T-cell (primary cell): ENCODE results near the gene C1QL1. TPM values are rescaled to one million over a fixed set of nuclear protein-coding genes. Genes with fewer than 3 reads are reported as not detected.

Experiments
- ATAC-seq, 4 experiments: fragments of 200-7000 bp in 3 of 4; fragments of 150-1000 bp in 1 of 4; cut with Tn5 transposase; replicated peaks in 1 of 4; 1 replicate in 3 of 4; 2 replicates in 1 of 4; pipeline ENCODE4 v1.10.0; 2021; ENCODE audit warnings: moderate library complexity in 3 of 4, mild to moderate bottlenecking in 2 of 4, moderate number of reproducible peaks in 1 of 4
- CTCF ChIA-PET, 2 donors: fragments of 300-600 bp; sonication (Branson Sonifier 250); formaldehyde crosslinking; loops; one replicate each; lab custom pipeline; 2022; ENCODE audit warnings: antibody characterized with exemption in 2 of 2; lab: Charles Lee
- POLR2A ChIA-PET, 2 donors: fragments of 300-600 bp; sonication (Branson Sonifier 250); formaldehyde crosslinking; loops; one replicate each; lab custom pipeline; 2022; ENCODE audit warnings: antibody characterized with exemption in 2 of 2; lab: Charles Lee
- DNase-seq, 35 experiments: peaks; one replicate each; pipeline versions ENCODE4 v3.0.0 to v3.0.0-alpha.2; 2013 to 2023
- H3K27ac ChIP-seq: one replicate; pipeline ENCODE4 v1.5.1; 2013; ENCODE audit warnings: low read length
- H3K27me3 ChIP-seq, 2 experiments: replicated peaks in 1 of 2; 1 replicate in 1 of 2; 2 replicates in 1 of 2; pipeline versions ENCODE4 v1.6.1 to v1.7.0; 2013; ENCODE audit warnings: low read length in 1 of 2, mixed read lengths in 1 of 2; ENCODE audit not compliant: control insufficient read depth in 2 of 2, insufficient read depth in 2 of 2; ENCODE audit errors: extremely low read depth in 1 of 2
- H3K36me3 ChIP-seq, 2 donors: 1 replicate in 1 of 2; 2 replicates in 1 of 2; pipeline versions ENCODE4 v1.6.1 to v1.7.0; 2013; ENCODE audit warnings: low read length in 1 of 2; ENCODE audit not compliant: control insufficient read depth in 2 of 2, insufficient read depth in 1 of 2; ENCODE audit errors: extremely low read depth in 1 of 2
- H3K4me1 ChIP-seq, 2 experiments: 1 replicate in 1 of 2; 2 replicates in 1 of 2; pipeline versions ENCODE4 v1.6.1 to v1.7.0; 2013; ENCODE audit warnings: low read length in 2 of 2, mixed read lengths in 1 of 2; ENCODE audit not compliant: insufficient read depth in 2 of 2, control insufficient read depth in 1 of 2; ENCODE audit errors: extremely low read depth in 1 of 2
- H3K4me3 ChIP-seq, 2 donors: 1 replicate in 1 of 2; 2 replicates in 1 of 2; pipeline versions ENCODE4 v1.5.1 to v1.7.0; 2013; ENCODE audit warnings: mild to moderate bottlenecking in 2 of 2, low read length in 1 of 2, moderate library complexity in 1 of 2; ENCODE audit not compliant: control insufficient read depth in 1 of 2; ENCODE audit errors: extremely low read depth in 1 of 2
- H3K9me3 ChIP-seq: 2 replicates; pipeline ENCODE4 v1.7.0; 2013
- H3K27ac Mint-ChIP-seq, 2 donors: one replicate each; pipeline ENCODE4 v1.8.0; 2020 to 2021; ENCODE audit warnings: mild to moderate bottlenecking in 2 of 2, mixed read lengths in 2 of 2
- H3K27me3 Mint-ChIP-seq, 2 donors: one replicate each; pipeline ENCODE4 v1.8.0; 2021 to 2022; ENCODE audit warnings: mixed read lengths in 2 of 2
- H3K36me3 Mint-ChIP-seq: one replicate; pipeline ENCODE4 v1.8.0; 2021; ENCODE audit warnings: mixed read lengths
- H3K4me1 Mint-ChIP-seq, 3 donors: one replicate each; pipeline ENCODE4 v1.8.0; 2020 to 2022; ENCODE audit warnings: mixed read lengths in 3 of 3, mild to moderate bottlenecking in 1 of 3
- H3K4me3 Mint-ChIP-seq, 3 donors: one replicate each; pipeline ENCODE4 v1.8.0; 2020 to 2022; ENCODE audit warnings: mild to moderate bottlenecking in 3 of 3, mixed read lengths in 3 of 3, moderate library complexity in 3 of 3
- H3K9me3 Mint-ChIP-seq, 3 donors: one replicate each; pipeline ENCODE4 v1.8.0; 2020 to 2022; ENCODE audit warnings: mixed read lengths in 3 of 3
- WGBS: methylation state at CpG from one replicate; pipeline ENCODE4 v1.1.5; 2013; ENCODE audit warnings: missing lambda C conversion rate; ENCODE audit not compliant: insufficient coverage; 5-methylcytosine and 5-hydroxymethylcytosine counted together
- total RNA-seq, 35 experiments: library from RNA in 6 of 35; stranded (reverse) in 6 of 35; fragments of 120-200 nt in 1 of 35; gene quantifications; one replicate each; pipeline versions ENCODE4 v1.2.1 to v1.2.4 and lab custom pipeline; 2013 to 2026

The C1QL1 gene
- total RNA-seq, 5 donors from 2014 or later (not counting 1 experiment from before 2014, with no cell fraction given) = not detected

DNA sequence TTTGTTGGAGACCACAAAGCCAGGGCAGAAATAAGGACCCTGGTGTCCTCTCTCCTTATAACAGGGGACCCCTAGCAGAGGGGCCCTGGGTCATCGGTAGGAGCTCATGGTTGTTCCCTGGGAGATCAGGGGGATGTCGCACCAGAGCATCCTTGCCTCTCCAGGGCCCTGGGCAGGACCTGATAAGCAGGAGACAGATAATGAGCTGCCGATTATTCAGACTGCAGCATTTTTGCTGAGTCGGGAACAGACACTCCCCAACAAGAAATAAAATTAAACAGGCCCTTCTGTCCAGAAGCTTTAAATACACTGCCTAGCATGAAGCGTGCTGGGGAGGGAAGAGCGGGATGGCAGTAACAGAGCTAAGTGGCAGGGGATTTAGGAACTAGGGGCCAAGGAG, 37.4 kb downstream of the C1QL1 start:
- POLR2A ChIA-PET = interaction anchor here in 1 of 2 donors (0.6 kb wide), 1 partner anchor 82 kb away, joined by 3 read pairs; no protein-coding TSS in a partner anchor
- CTCF ChIA-PET = interaction anchor here in 1 of 2 donors (0.6 kb wide), 1 partner anchor 472 kb away, joined by 4 read pairs; no protein-coding TSS in a partner anchor
- H3K27me3 ChIP-seq = no peaks in the 10 kb centered on the region
- no peaks in the 10 kb centered on the region for H3K4me1 ChIP-seq
- Mint-ChIP-seq H3K36me3 (no peaks in the 10 kb centered on the region), H3K4me1 (no peaks in the 10 kb centered on the region), H3K9me3 (no peaks in the 10 kb centered on the region), H3K4me3 (no peak overlapping the region), H3K27me3 (no peaks in the 10 kb centered on the region), H3K27ac (no peak overlapping the region)
- H3K36me3 ChIP-seq = no peaks in the 10 kb centered on the region
- ATAC-seq (no peak), DNase-seq (no peak)
- 100% methylated on average over 3 of the region's 6 CpGs for WGBS
- H3K27ac ChIP-seq = no peak overlapping the region
- H3K4me3 ChIP-seq = no peak overlapping the region
- H3K9me3 ChIP-seq = no peaks in the 10 kb centered on the region

DNA sequence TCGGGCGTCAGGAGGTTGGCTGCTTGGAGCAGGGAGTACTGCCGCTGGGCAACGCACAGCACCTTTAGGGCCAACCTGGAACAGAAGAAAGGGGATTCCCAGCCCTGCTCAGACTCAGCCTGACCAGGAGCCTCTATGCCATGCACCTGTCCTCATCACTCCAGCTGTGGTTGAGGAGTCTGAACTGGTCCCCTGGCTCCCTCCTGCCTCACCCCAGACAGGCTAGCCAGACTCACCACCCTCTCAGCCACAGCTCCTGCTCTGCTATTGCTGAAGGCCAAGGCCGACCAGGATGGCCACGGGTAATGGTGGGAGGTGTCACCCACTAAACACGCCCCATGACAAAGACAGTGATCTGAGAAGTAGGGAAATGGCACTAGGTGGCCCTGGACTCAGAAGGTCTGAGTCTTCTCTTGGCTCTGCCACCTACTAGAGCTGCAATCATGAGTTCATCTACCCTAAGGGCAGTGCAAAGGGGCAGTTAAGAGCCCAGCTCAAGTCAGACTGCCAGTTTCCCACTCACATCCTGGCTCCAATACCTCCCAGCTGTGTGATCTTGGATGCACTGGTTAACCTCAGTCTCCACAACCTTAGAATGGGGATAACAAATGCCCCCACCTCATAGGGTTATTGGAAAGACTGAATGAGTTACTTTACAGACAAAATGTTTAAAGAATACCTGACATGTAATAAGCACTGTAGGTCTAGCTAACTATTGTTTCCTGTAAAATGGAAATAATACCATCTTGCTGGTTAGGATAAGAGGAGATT, 39.0 kb downstream of the C1QL1 start:
- CTCF ChIA-PET = interaction anchor here in 1 of 2 donors (0.6 kb wide), 1 partner anchor 76 kb away, joined by 3 read pairs; no protein-coding TSS in a partner anchor
- DNase-seq = no peak

DNA sequence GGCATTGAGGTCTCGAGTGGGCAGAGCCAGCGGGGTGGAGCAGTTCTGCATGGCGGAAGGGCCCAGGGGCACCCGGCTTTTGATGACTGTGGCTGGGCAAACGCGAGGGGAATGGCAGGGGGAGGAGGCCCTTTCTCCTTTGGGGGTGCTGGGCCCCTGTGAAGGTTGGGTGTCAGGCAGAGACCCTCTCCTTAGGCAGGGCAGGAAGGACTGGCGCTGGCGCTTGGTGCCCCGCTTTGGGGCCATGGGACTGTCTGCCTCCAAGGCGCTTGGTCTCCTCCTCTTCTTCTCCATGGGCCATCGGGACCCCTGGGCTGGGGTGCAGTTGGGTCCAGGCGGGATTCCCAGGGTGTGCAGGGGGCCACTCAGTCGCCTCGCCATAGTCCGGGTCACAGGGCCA, 40.0 kb downstream of the C1QL1 start:
- Histone ChIP-seq H3K27ac (no peak overlapping the region), H3K4me3 (no peak overlapping the region), H3K36me3 (no peaks in the 10 kb centered on the region), H3K9me3 (no peaks in the 10 kb centered on the region), H3K4me1 (no peaks in the 10 kb centered on the region), H3K27me3 (peaks cover 0 to under 1% of the 10 kb centered on the region in 2 experiments)
- Mint-ChIP-seq H3K27ac (no peak overlapping the region), H3K27me3 (peaks cover 0 to under 1% of the 10 kb centered on the region in 2 donors), H3K9me3 (no peaks in the 10 kb centered on the region), H3K4me3 (no peak overlapping the region), H3K36me3 (no peaks in the 10 kb centered on the region), H3K4me1 (no peaks in the 10 kb centered on the region)
- ChIA-PET CTCF (no interaction called here), POLR2A (interaction anchor here in 1 of 2 donors (0.5 kb wide), 1 partner anchor 96 kb away, joined by 3 read pairs; no protein-coding TSS in a partner anchor)
- WGBS = 98% methylated on average over 8 of the region's 15 CpGs
- no peak for ATAC-seq
- no peak for DNase-seq

More for the DNA sequence above, 39.0 kb downstream of the C1QL1 start:
- Histone ChIP-seq H3K27ac (no peak overlapping the region), H3K4me1 (no peaks in the 10 kb centered on the region), H3K4me3 (no peak overlapping the region), H3K9me3 (no peaks in the 10 kb centered on the region), H3K27me3 (no peaks in the 10 kb centered on the region), H3K36me3 (no peaks in the 10 kb centered on the region)
- Mint-ChIP-seq H3K4me1 (no peaks in the 10 kb centered on the region), H3K36me3 (no peaks in the 10 kb centered on the region), H3K27ac (no peak overlapping the region), H3K9me3 (no peaks in the 10 kb centered on the region), H3K4me3 (no peak overlapping the region), H3K27me3 (no peaks in the 10 kb centered on the region)
- WGBS = 85% methylated on average over 5 of the region's 7 CpGs
- POLR2A ChIA-PET = no interaction called here
- ATAC-seq = no peak

DNA sequence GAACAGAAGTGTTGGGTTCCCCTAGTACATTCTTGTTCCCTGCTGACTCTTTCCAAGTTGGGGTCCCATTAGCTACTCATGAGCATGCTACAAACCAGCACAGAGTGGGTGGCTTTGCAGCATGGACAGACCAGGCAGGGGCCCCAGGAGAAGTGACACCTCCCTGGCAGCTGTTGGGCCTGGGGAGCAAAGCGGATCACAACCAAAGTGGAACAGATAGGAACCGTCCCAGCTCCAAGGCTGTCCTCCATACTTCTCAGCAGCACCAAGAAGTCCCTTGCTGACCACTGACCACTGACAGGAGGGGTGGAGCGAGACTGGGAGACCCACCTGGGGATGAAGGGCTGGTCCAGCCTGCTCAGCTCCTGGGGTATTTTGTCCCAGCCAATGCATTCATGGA, 40.4 kb downstream of the C1QL1 start:
- ATAC-seq = no peak
- CTCF ChIA-PET = no interaction called here
- no peaks in the 10 kb centered on the region for H3K36me3 ChIP-seq

DNA sequence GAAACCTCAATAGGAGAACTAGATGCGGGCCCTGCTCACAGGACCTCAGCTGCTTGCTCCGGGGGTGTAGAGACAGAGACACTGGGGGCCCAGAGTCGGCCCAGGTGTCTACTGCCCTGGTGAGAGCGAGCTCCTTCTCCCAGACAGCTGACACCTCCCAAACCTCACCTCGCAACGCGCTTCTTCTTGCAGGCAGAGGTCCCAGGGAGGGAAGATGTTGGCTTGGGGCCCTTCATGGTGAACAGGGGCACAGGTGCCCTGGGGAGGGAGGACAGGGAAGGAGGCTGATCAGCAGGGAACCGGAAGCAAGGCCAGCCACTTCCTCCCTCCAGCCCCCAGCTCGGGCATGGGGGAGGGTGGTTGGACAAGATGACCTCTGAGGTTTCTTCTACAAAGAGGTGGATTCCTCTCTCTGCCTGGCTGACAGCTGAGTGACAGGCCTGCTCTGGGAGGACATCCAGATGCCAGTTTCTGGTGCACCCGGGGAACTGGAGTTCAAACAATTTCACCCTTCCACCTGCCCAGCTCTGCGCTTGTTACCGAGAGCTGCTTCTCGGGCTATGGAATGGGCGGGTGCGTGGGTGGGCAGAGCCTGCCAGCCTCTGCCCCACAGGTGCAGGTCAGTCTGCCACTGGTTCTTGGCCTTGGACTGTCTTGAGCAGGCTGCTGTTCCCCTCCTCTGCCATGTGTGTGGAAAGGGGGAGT, 41.1 kb downstream of the C1QL1 start:
- no peak for DNase-seq

More for the DNA sequence above, 40.4 kb downstream of the C1QL1 start:
- POLR2A ChIA-PET = interaction anchor here in 1 of 2 donors (0.5 kb wide), 1 partner anchor 97 kb away, joined by 3 read pairs; no protein-coding TSS in a partner anchor
- no peak overlapping the region for H3K4me3 Mint-ChIP-seq
- H3K9me3 Mint-ChIP-seq = no peaks in the 10 kb centered on the region
- Histone ChIP-seq H3K27me3 (peaks cover 0 to 5% of the 10 kb centered on the region in 2 experiments), H3K4me1 (no peaks in the 10 kb centered on the region), H3K4me3 (no peak overlapping the region), H3K27ac (no peak overlapping the region), H3K9me3 (no peaks in the 10 kb centered on the region)
- 100% methylated on average over 3 of the region's 3 CpGs for WGBS
- no peak overlapping the region for H3K27ac Mint-ChIP-seq
- H3K36me3 Mint-ChIP-seq = no peaks in the 10 kb centered on the region
- no peaks in the 10 kb centered on the region for H3K4me1 Mint-ChIP-seq
- peaks cover 0 to 5% of the 10 kb centered on the region in 2 donors for H3K27me3 Mint-ChIP-seq
- DNase-seq = no peak

More for the DNA sequence above, 41.1 kb downstream of the C1QL1 start:
- H3K9me3 ChIP-seq = no peaks in the 10 kb centered on the region
- Mint-ChIP-seq H3K4me3 (no peak overlapping the region), H3K36me3 (no peaks in the 10 kb centered on the region), H3K27ac (no peak overlapping the region), H3K4me1 (no peaks in the 10 kb centered on the region), H3K27me3 (peaks cover 0 to 10% of the 10 kb centered on the region in 2 donors), H3K9me3 (no peaks in the 10 kb centered on the region)
- H3K27ac ChIP-seq = no peak overlapping the region
- no peak for ATAC-seq
- H3K4me1 ChIP-seq = no peaks in the 10 kb centered on the region
- no peaks in the 10 kb centered on the region for H3K36me3 ChIP-seq
- peaks cover 0 to 12% of the 10 kb centered on the region in 2 experiments for H3K27me3 ChIP-seq
- 92% methylated on average over 7 of the region's 15 CpGs for WGBS
- no peak overlapping the region for H3K4me3 ChIP-seq
- ChIA-PET POLR2A (interaction anchor here in 1 of 2 donors (0.8 kb wide), 1 partner anchor 959 kb away, joined by 3 read pairs; no protein-coding TSS in a partner anchor), CTCF (no interaction called here)
